GM21447 (cell line): ENCODE measurements around the gene PPM1J.

Experiments used
- ATAC-seq: cut with Tn5 transposase; IDR thresholded peaks from one replicate; pipeline ENCODE4 v1.9.1; 2021; ENCODE audit not compliant: unreplicated experiment

Gene PPM1J

DNA sequence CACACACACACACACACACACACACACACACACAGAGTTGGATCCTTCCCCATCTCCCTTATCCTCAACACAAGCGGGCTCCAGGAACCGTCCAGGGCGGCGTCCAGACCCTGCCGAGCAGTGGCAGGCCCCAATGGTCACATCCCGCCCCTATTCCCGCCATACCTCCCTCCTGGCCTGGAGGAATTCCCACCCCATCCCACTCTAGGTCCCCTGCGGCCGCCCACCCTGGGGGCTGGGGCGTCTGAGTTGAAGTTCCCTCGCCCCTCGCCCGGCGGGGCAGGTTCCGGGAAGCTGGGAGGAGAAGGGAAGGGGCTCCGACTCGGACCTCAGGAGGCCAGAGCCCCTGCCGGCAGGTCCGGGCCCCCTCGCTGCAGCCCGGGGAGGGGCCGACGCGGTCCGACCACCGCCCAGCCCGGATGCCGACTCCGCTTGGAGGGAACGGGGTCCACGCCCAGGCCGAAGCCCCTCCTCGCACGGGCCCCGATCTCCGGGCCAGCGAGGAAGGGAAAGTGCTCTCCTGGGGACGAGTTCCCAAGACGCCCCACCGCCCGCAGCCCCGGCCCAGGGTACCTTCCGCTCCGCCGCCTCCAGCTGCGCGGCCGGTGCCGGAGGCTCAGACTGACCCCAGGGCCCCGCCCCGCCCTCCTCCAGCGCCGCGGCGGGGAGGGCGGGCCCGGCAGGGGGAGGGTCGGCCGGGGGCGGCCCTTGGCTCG is 8.5 kb downstream of the PPM1J start, which contains the start of gene RHOC:
Gene RHOC, minus strand, starts transcription at position 623 of the 716 bp plus-strand sequence. CDS start 3,328 bp downstream, outside the sequence.
- ATAC-seq = peak; percentile 44

DNA sequence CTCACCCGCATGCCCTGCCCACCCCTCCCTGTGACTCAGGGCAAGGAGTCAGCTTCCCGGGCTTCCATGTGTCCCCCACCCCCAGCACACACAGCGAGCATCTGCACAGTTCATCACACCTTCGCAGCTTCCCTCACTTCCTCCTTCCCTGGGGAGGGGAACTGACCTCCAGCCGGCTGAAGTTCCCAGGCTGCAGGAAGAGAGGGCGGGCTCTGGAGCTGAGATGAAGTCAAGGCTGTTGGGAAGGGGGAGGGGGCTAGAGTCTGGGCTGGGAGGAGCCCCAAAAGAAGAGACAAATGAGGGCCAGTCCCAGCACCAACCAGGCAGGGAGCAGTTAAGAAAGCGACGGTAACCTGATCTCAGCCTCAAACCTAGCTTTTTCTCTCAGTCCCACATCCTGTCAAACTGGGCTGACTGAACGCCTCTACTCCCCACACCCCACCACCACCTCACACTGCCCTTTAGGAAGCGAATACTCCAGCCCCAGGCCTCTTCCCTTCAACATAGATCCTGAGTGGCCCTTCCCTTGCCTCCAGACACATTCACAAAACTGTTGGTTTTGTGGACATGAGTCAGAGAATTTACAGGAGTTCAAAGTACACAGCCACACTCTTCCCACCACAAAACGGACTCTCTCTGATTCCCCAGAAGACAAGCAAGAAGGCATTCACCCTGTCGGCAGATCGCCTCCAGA is 10.1 kb downstream of the PPM1J start:
- peak; percentile 64 for ATAC-seq

DNA sequence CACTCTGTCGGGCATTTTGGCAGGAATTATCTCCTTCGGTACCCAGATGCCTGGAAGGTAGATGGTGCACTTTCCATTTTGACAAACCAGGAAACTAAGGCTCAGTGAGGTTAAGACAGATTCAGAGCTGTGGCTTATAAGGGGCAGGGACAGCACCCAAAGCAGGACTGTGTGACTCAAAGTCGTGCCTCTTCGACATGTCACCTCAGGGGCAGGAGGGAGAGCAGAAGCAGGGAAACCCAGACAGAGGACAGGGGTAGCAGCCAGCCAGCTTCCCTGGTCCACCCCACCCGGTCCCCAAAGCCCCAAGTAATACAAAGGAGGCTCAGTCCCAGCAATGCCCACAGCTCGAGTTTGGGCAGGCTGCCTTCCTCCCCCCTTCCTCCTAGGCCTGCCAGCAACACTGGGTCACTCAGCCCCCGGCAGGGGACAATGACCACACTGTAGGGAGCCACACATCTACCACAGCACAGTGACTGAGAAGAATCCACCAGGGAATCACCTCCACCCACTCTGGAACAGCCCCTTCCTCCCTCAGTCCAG is 10.7 kb downstream of the PPM1J start:
- ATAC-seq = peak; percentile 2

DNA sequence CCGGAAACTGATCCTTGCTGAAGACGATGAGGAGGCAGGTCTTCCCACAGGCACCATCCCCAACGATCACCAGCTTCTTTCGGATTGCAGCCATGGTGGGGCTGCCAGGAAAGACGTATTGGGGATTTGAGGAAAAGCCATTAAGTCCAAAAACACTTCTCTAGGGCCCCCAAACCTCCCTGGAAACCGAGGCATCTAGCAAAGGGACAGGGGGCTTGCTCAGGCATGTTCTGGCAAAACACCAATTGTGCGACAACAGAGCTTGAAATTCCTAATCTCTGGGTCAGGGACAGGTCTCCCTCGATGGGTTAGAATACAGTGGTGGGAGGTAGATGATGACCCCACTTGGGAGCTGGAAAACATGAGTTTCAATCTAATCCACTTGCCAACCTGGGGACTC is 11.4 kb downstream of the PPM1J start:
- no peak for ATAC-seq

DNA sequence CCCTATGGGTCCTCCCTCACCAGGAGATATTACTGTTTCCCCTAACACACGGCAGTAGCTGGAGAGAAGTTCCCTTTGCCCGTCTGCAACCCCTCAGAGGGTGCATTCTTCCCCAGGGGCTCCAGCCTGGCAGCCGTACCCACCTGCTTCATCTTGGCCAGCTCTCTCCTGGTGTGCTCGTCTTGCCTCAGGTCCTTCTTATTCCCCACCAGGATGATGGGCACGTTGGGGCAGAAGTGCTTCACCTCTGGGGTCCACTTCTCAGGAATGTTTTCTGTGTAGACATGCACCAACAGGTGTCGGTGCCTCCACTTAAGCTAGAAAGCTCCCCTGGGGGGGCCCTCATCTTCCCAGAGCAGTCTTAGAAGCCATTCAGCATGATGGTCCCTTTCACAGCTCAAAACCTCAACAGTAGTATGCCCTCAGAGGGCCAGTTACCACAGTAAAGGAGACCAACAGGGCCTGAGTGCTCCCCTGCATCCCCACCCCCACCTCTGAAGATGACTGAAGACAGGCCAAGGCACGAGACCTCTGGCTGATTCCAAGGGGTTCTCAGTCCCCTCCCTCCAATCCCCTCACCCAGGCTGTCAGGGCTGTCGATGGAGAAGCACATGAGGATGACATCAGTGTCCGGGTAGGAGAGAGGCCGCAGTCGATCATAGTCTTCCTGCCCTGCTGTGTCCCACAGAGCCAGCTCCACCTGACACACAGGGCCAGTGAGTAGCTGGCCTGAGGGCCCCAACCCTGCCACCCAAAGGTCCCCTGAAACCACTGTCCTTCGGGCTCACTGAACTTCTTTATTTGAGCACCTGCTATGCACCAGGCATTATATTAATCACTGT is 12.5 kb downstream of the PPM1J start:
- no peak for ATAC-seq

DNA sequence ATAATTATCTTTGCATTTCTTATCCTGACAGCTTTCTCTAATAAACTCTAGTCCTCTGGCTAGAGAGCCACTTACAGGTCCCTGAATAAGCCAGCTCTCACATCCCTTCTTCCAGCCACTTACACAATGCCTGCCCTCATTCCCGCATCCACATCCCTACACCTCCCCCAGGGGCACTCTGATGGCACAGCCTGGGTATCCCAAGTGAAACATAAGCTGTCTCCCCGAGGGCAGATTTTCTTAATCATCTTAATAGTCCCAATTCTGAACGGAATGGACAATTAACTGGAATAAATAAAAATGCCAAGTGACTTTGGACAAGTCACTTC is 13.1 kb downstream of the PPM1J start:
- ATAC-seq = no peak

DNA sequence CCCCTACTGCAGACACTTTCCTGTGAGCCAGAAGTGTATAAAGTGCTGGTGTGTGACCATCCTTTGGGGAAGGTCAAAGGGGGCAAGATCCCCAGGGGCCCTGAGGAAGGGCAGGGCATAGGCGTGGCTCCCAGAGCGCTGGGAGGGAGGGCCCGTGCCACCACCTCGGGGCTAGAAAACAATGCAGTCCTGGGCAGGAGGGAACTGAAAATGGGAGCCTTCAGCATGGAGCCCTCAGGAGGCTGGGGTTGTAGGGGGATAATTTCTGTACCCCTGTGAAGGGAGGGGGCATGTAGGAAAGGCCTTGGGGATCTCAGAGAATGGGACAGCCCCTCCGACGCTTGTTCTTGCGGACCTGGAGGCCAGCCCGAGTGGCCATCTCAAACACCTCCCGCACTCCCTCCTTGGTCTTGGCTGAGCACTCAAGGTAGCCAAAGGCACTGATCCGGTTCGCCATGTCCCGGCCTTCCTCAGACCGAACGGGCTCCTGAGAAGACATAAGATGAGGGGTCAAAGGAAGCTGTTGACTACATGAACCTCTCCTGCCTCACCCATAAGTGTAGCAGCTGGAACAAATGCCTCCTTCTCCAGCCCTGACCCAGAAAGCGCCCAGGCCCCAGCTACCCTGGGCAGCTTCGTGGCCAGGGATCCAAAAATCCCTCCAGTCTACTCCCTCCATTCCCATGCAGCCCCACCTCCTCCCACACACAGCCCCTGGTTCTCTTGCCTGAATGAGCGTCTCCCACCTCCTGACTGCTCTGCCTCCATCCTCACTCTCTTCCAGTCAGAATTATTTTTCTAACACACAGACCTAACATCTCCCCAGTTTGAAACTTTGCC is 13.7 kb downstream of the PPM1J start:
- no peak for ATAC-seq

DNA sequence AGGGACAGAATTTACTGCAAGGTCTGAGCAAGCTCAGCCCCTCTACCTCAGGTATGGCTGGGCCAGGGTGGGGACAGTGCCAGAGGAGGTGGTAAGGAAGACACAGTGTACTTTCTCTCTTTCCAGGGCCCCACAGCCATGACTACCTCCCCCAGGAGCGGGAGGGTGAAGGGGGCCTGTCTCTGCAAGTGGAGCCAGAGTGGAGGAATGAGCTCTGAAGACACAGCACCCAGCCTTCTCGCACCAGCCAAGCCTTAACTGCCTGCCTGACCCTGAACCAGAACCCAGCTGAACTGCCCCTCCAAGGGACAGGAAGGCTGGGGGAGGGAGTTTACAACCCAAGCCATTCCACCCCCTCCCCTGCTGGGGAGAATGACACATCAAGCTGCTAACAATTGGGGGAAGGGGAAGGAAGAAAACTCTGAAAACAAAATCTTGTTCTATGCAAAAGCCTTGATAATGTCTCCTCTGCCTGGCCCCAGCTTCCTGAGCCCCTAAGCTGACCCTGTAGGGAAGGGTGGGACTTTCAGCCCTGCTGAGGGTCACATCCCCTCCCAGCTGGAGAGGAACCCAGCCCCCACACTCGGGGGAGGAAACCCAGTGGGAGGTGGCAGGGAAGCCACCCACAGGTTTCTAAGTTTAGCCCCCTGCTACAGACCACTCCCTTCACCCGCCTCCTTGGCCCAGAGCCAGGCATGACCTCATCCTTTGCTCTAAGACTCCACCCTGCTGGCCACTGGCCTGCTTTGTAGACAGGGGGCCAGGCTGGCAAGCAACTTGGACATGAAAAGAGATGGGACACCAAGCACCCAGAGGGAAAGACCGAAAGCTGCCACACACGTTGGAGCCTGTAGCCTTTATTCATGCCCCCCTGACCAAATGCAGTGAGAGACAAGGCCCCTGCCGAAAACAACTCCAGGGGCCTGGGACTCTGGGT is 14.6 kb downstream of the PPM1J start:
- ATAC-seq = peak; percentile 43

DNA sequence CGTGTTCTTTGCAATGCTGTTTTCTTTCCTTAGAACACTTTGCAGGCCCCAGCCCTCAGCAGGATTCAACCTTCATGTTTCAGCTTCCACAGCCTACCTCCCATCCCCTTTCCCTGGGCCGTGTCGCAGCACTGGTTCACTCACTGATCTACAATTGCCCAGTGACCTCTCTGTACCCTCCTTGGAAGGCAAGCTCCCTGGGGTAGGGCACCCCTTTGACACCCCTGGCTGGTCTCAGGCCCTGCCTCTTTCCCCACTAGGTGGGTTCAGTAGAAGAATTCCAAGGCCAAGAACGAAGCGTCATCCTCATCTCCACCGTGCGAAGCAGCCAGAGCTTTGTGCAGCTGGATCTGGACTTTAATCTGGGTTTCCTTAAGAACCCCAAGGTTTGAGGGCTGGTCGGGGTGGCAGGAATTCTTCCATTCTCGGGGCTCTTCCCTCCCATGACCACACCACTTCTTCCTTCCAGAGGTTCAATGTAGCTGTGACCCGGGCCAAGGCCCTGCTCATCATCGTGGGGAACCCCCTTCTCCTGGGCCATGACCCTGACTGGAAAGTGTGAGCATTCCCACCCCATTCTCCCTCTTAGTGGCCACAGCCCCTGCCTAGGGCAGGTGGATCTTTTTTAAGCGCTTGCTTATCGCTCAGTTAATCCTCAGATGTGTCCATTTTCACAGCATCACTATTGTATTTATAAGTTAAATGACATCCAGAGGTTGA is 15.5 kb downstream of the PPM1J start:
- no peak for ATAC-seq

DNA sequence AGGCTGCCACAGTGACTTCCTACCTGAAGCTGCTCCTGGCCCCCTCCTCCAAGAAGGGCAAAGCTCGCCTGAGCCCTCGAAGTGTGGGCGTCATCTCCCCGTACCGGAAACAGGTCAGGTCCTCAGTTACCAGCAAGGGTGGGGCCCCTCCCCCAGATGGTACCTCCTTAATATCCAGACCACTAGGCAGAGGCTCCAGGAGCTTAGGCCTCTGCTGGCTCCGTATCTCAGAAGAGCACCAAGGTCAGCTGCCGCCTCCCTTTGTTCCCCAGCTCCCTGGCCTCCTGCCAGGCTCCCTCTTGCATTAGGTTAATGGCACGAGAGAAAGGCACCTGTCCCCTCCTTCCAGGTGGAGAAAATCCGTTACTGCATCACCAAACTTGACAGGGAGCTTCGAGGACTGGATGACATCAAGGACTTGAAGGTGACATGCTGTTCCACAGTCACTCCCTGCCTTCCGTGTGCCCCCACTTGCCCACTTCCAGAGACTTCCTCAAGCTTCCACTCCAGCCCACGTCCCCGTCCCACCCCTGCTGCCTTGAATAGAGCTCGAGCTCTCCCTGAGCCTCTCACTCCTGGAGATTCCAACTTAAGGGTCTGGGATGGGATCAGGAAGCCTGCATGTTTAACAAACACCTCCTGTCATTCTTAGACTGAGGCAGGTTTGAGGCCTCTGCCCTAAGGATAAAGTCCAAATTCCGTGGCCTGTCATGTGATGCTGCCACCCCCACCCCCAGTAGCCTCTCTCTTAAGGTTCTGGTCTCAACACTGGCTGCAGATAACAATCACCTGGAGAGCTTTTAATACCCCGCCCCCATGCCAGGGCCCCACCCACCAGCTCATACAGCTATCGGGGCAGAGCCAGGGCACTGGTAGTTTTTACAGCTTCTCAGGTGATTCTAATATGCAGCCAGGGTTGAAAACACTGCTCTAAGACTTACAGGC is 16.5 kb downstream of the PPM1J start:
- no peak for ATAC-seq

DNA sequence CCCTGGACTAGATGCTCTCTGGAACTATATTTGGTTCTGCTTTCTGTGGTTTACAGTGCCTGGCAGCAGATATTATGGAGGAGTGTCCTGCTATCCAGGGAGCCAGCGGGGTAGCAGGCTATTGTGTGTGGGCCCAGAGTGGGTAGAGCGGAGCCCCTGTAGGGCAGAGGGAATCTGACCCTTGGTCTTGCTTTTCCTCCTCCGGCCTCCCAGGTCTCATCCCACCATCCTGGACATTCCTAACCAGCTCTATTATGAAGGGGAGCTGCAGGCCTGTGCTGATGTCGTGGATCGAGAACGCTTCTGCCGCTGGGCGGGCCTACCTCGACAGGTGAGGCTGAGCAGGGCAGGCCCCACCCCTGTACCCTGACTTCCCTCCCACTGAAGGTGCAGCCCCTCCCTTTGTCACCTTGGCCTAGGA is 17.3 kb downstream of the PPM1J start:
- no peak for ATAC-seq

DNA sequence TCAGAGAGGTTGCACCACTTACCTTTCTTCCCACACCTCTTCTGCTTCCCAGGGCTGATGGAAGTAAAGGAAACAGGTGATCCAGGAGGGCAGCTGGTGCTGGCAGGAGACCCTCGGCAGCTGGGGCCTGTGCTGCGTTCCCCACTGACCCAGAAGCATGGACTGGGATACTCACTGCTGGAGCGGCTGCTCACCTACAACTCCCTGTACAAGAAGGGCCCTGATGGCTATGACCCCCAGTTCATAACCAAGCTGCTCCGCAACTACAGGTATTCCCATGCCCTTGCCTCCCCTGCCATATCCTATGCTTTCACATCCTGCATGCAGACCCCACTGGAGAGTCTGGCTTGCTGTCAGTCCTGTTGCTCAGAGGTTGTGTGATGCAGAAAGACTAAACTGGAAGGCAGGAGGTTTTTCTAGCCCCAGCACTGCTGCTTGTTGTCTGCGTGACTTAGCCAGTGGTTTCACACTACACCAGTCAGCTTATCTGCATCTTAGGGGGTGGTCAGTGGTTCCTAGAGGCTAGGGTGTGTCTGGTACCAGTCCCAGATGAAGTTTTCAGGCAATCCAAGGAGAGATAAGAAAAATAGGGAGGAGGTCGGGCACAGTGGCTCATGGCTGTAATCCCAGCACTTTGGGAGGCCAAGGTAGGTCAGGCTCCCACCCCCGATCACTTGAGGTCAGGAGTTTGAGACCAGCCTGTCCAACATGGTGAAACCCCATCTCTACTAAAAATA is 18.4 kb downstream of the PPM1J start:
- no peak for ATAC-seq

DNA sequence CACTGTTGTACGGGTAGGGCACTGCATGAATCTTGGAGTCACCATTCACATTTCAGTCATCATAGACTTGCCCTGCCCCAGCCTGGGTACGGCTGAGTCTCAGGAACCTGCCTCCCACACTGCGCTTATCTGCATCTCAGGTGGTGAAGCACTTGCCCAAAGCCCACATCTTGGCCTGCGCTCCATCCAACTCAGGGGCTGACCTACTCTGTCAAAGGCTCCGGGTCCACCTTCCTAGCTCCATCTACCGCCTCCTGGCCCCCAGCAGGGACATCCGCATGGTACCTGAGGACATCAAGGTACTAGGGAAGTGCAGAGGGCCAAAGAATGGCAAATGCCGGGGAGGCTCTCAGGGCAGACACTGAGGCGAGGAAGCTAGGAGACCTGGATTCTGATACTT is 19.9 kb downstream of the PPM1J start:
- ATAC-seq = no peak

DNA sequence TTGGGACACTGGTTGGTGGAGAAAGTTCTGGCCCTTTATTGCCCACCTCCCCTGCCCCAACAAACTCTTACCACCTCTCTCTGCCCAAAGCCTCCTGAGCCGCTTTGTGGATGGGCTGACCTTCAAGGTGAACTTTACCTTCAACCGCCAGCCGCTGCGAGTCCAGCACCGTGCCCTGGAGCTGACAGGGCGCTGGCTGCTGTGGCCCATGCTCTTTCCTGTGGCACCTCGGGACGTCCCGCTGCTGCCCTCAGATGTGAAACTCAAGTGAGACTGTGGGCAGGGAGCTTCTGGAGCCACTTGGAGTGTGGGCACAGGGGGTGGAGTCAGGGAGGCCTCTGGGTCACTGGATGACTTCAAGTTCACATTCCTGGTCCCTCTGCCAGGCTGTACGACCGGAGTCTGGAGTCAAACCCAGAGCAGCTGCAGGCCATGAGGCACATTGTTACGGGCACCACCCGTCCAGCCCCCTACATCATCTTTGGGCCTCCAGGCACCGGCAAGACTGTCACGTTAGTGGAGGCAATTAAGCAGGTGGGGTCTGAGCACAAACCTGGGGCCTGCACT is 20.7 kb downstream of the PPM1J start:
- no peak for ATAC-seq

DNA sequence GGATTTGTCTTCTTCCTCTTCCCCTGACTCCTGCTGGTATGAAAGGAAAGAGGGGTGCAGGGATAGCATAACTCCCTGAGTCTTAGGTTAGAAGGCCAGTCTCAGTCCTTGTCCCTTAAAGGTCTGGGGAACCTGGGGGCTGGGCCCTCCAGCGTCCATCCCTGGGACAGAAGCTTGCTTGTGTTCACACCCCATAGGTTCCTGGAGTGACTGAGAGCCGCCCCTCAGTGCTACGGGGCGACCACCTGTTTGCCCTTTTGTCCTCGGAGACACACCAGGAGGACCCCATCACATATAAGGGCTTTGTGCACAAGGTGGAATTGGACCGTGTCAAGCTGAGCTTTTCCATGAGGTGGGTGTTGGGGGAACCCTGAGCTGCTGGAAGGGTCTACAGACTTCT is 21.3 kb downstream of the PPM1J start:
- ATAC-seq = no peak

DNA sequence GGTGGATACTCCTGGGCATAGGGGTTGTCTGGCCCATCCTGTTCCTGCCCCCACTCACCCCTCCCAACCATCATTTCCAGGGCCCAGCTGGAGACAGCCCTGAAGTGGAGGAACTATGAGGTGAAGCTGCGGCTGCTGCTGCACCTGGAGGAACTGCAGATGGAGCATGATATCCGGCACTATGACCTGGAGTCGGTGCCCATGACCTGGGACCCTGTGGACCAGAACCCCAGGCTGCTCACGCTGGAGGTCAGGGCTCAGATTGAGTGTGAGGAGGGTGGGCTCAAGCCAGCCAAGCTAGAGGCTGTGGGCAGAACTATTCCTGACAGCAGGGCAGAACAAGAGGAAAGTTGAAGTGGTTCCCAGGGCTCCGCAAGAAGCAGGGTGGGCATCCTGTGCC is 22.5 kb downstream of the PPM1J start:
- no peak for ATAC-seq

DNA sequence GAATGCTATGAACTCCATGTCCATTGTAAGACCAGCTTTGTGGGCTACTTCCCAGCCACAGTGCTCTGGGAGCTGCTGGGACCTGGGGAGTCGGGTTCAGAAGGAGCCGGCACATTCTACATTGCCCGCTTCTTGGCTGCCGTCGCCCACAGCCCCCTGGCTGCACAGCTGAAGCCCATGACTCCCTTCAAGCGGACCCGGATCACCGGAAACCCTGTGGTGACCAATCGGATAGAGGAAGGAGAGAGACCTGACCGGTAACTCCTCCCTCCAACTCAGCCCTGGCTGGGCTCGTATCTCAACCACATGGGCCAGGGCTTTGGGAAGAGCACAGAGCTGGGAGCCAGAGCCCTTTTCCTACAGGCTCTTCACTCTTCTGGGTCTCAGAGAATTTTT is 25.3 kb downstream of the PPM1J start:
- ATAC-seq = no peak
